Mesodermal cell (in vitro differentiated cells): ENCODE data around the gene LAMTOR3. TPM values are rescaled to one million over a fixed set of nuclear protein-coding genes. Genes with fewer than 3 reads are reported as not detected.

Source experiments
- H3K27ac ChIP-seq: 2 replicates; pipeline ENCODE4 v1.7.0; 2013; ENCODE audit warnings: mild to moderate bottlenecking, low read depth, low read length, moderate library complexity; ENCODE audit not compliant: severe bottlenecking
- H3K36me3 ChIP-seq: 2 replicates; pipeline ENCODE4 v1.7.1; 2013; ENCODE audit warnings: mild to moderate bottlenecking, low read length, moderate library complexity; ENCODE audit not compliant: control insufficient read depth, insufficient read depth
- H3K4me1 ChIP-seq: one replicate; pipeline ENCODE4 v1.7.1; 2013; ENCODE audit warnings: mild to moderate bottlenecking, low read length; ENCODE audit not compliant: insufficient read depth, control insufficient read depth, poor library complexity, severe bottlenecking
- H3K4me3 ChIP-seq: 2 replicates; pipeline ENCODE4 v1.7.0; 2013; ENCODE audit warnings: low read length, control low read depth, mild to moderate bottlenecking; ENCODE audit not compliant: insufficient read depth, poor library complexity, severe bottlenecking; ENCODE audit errors: extremely low read depth
- H3K9me3 ChIP-seq: 2 replicates; pipeline ENCODE4 v1.7.1; 2013; ENCODE audit warnings: mild to moderate bottlenecking, low read length, moderate library complexity; ENCODE audit not compliant: control insufficient read depth
- WGBS, 2 experiments: methylation state at CpG; one replicate each; pipeline ENCODE4 v1.1.5; 2013; ENCODE audit warnings: missing lambda C conversion rate in 2 of 2; ENCODE audit not compliant: insufficient coverage in 2 of 2; 5-methylcytosine and 5-hydroxymethylcytosine counted together
- polyA plus RNA-seq, 2 experiments: library from polyadenylated mRNA; stranded (reverse); fragments of 50-300 nt; gene quantifications; one replicate each; pipeline ENCODE4 v1.2.3, GENCODE V29; 2013

Gene LAMTOR3
- 39.0 TPM for polyA plus RNA-seq (2013, experiment 1 of 2)
- polyA plus RNA-seq (2013, experiment 2 of 2): 46.7 TPM

- Histone ChIP-seq H3K4me3 (peak within 1 kb of the TSS; percentile 75), H3K36me3 (peaks cover 4% of the 10 kb centered on the region), H3K27ac (peak within 1 kb of the TSS; percentile 79), H3K9me3 (no peaks in the 10 kb centered on the region), H3K4me1 (no peaks in the 10 kb centered on the region)
- 0% methylated on average over 3 to 7 of the region's 40 CpGs for WGBS, 2 experiments
These were observed at the start of gene LAMTOR3 for GRCh38 chr4:99894161-99894997. Gene LAMTOR3 (minus strand): TSS chr4:99894427. CDS start chr4:99893963, 464 bp downstream.

- WGBS, 2 experiments: 92 to 100% methylated on average over 2 of the region's 3 CpGs
- Histone ChIP-seq H3K27ac (no peak overlapping the region), H3K9me3 (peaks cover 18% of the 10 kb centered on the region), H3K36me3 (peaks cover 42% of the 10 kb centered on the region), H3K4me3 (no peak overlapping the region), H3K4me1 (peaks cover 3% of the 10 kb centered on the region)
These were observed 44.1 kb upstream of the LAMTOR3 start for GRCh38 chr4:99938243-99938753.

- Histone ChIP-seq H3K27ac (no peak overlapping the region), H3K4me1 (no peaks in the 10 kb centered on the region), H3K9me3 (peaks cover 18% of the 10 kb centered on the region), H3K4me3 (no peak overlapping the region), H3K36me3 (peaks cover 32% of the 10 kb centered on the region)
These were observed 40.7 kb upstream of the LAMTOR3 start for GRCh38 chr4:99934891-99935290.

- H3K36me3 ChIP-seq: peaks cover 26% of the 10 kb centered on the region
- H3K4me1 ChIP-seq: no peaks in the 10 kb centered on the region
- WGBS, 2 experiments: 100% methylated on average over 1 of the region's 2 CpGs; no CpG with 5 or more reads in 1 of the 2 experiments
- no peak overlapping the region for H3K4me3 ChIP-seq
- no peak overlapping the region for H3K27ac ChIP-seq
- H3K9me3 ChIP-seq: no peaks in the 10 kb centered on the region
These were observed 33.3 kb upstream of the LAMTOR3 start for GRCh38 chr4:99927566-99927965.

GRCh38 chr4:99921174-99921573 is 26.9 kb upstream of the LAMTOR3 start:
- Histone ChIP-seq H3K9me3 (peaks cover 2% of the 10 kb centered on the region), H3K27ac (no peak overlapping the region), H3K4me1 (no peaks in the 10 kb centered on the region), H3K4me3 (no peak overlapping the region), H3K36me3 (peaks cover 46% of the 10 kb centered on the region)
- WGBS, 2 experiments: no CpG with 5 or more reads among the region's 3 CpGs

GRCh38 chr4:99918656-99919055 is 24.4 kb upstream of the LAMTOR3 start:
- no peak overlapping the region for H3K27ac ChIP-seq
- H3K4me1 ChIP-seq: no peaks in the 10 kb centered on the region
- no CpG with 5 or more reads among the region's 2 CpGs for WGBS, 2 experiments

GRCh38 chr4:99917575-99917974 is 23.3 kb upstream of the LAMTOR3 start:
- no peak overlapping the region for H3K4me3 ChIP-seq
- H3K36me3 ChIP-seq: peaks cover 54% of the 10 kb centered on the region
- H3K4me1 ChIP-seq: no peaks in the 10 kb centered on the region
- H3K27ac ChIP-seq: no peak overlapping the region
- peaks cover 2% of the 10 kb centered on the region for H3K9me3 ChIP-seq
- 100% methylated on average over 1 of the region's 3 CpGs; no CpG with 5 or more reads in 1 of the 2 experiments for WGBS, 2 experiments

More at GRCh38 chr4:99918656-99919055, 24.4 kb upstream of the LAMTOR3 start:
- H3K4me3 ChIP-seq: no peak overlapping the region
- H3K36me3 ChIP-seq: peaks cover 47% of the 10 kb centered on the region
- peaks cover 2% of the 10 kb centered on the region for H3K9me3 ChIP-seq

GRCh38 chr4:99915449-99915848 is 21.2 kb upstream of the LAMTOR3 start:
- H3K36me3 ChIP-seq: peaks cover 50% of the 10 kb centered on the region
- WGBS, 2 experiments: 91% methylated on average over 1 of the region's 2 CpGs; no CpG with 5 or more reads in 1 of the 2 experiments

GRCh38 chr4:99894998-99895397 is 771 bp upstream of the LAMTOR3 start:
- Histone ChIP-seq H3K36me3 (peaks cover 4% of the 10 kb centered on the region), H3K9me3 (no peaks in the 10 kb centered on the region), H3K4me3 (peak overlapping the region; percentile 75), H3K4me1 (no peaks in the 10 kb centered on the region), H3K27ac (no peak overlapping the region)
- WGBS, 2 experiments: 93 to 96% methylated on average over 7 to 8 of the region's 16 CpGs

More at GRCh38 chr4:99915449-99915848, 21.2 kb upstream of the LAMTOR3 start:
- no peak overlapping the region for H3K4me3 ChIP-seq
- no peak overlapping the region for H3K27ac ChIP-seq
- H3K9me3 ChIP-seq: peaks cover 2% of the 10 kb centered on the region
- H3K4me1 ChIP-seq: no peaks in the 10 kb centered on the region

GRCh38 chr4:99893839-99894160 is 427 bp downstream of the LAMTOR3 start:
- Histone ChIP-seq H3K4me3 (peak overlapping the region; percentile 75), H3K27ac (peak overlapping the region; percentile 79), H3K9me3 (no peaks in the 10 kb centered on the region), H3K4me1 (no peaks in the 10 kb centered on the region), H3K36me3 (peaks cover 4% of the 10 kb centered on the region)
- 1 to 2% methylated on average over 9 to 10 of the region's 12 CpGs for WGBS, 2 experiments

- Histone ChIP-seq H3K4me1 (no peaks in the 10 kb centered on the region), H3K9me3 (no peaks in the 10 kb centered on the region), H3K36me3 (peaks cover 4% of the 10 kb centered on the region), H3K4me3 (peak overlapping the region; percentile 75), H3K27ac (no peak overlapping the region)
- WGBS, 2 experiments: 94 to 97% methylated on average over 7 to 8 of the region's 8 CpGs
These were observed 1.2 kb downstream of the LAMTOR3 start for GRCh38 chr4:99893029-99893428.
